HG02970 (cell line): ENCODE results near the gene COPS3.

Experiments
- ATAC-seq: cut with Tn5 transposase; IDR thresholded peaks from one replicate; pipeline ENCODE4 v1.9.1; 2021; ENCODE audit warnings: mild to moderate bottlenecking, moderate library complexity, moderate number of reproducible peaks; ENCODE audit not compliant: unreplicated experiment, low FRiP score

Gene COPS3

GRCh38 chr17:17252149-17252661 is 28.8 kb downstream of the COPS3 start:
- no peak for ATAC-seq

GRCh38 chr17:17246879-17247278 is 34.2 kb downstream of the COPS3 start:
- no peak for ATAC-seq

- ATAC-seq = no peak
These were observed 37.9 kb downstream of the COPS3 start for GRCh38 chr17:17243163-17243562.

- ATAC-seq = no peak
These were observed 38.8 kb downstream of the COPS3 start for GRCh38 chr17:17242246-17242645.

GRCh38 chr17:17241656-17242055 is 39.4 kb downstream of the COPS3 start:
- ATAC-seq = no peak

- ATAC-seq = no peak
These were observed 41.2 kb downstream of the COPS3 start for GRCh38 chr17:17239832-17240231.

- ATAC-seq = peak; percentile 79
These were observed 43.8 kb downstream of the COPS3 start, which contains the start of gene FLCN for GRCh38 chr17:17237026-17237799. Gene FLCN (minus strand): TSS chr17:17237168. CDS start chr17:17228137, 9,031 bp downstream.

- peak; percentile 26 for ATAC-seq
These were observed 44.6 kb downstream of the COPS3 start for GRCh38 chr17:17236295-17237025.

GRCh38 chr17:17235212-17236174 is 45.6 kb downstream of the COPS3 start:
- ATAC-seq = no peak

- no peak for ATAC-seq
These were observed 48.8 kb downstream of the COPS3 start for GRCh38 chr17:17232303-17232621.

GRCh38 chr17:17231621-17232302 is 49.3 kb downstream of the COPS3 start:
- no peak for ATAC-seq

- no peak for ATAC-seq
These were observed 51.3 kb downstream of the COPS3 start for GRCh38 chr17:17229416-17230384.

- ATAC-seq = no peak
These were observed 52.3 kb downstream of the COPS3 start for GRCh38 chr17:17228521-17229279.

GRCh38 chr17:17227608-17228520 is 53.2 kb downstream of the COPS3 start:
- no peak for ATAC-seq

GRCh38 chr17:17226451-17227265 is 54.4 kb downstream of the COPS3 start:
- ATAC-seq = no peak

GRCh38 chr17:17225901-17226300 is 55.1 kb downstream of the COPS3 start:
- no peak for ATAC-seq
